Ascending aorta (tissue), 2 donors: ENCODE results near the gene SCD5. TPM values are rescaled to one million over a fixed set of nuclear protein-coding genes. Genes with fewer than 3 reads are reported as not detected.

Source experiments
- DNase-seq, 2 donors: peaks; one replicate each; pipeline ENCODE4 v3.0.0-alpha.2; 2019; ENCODE audit warnings: low spot score in 2 of 2
- H3K27ac ChIP-seq, 2 donors: fragments of 200-600 bp; sonication (generic); one replicate each; pipeline ENCODE4 v1.5.1; 2016 to 2017; ENCODE audit warnings: mild to moderate bottlenecking in 1 of 2
- H3K27me3 ChIP-seq: fragments of 200-600 bp; sonication (generic); one replicate; pipeline ENCODE4 v1.5.1; 2017
- H3K36me3 ChIP-seq, 2 donors: fragments of 200-600 bp; sonication (generic); one replicate each; pipeline ENCODE4 v1.5.1; 2016
- H3K4me1 ChIP-seq, 2 donors: fragments of 200-600 bp; sonication (generic); one replicate each; pipeline ENCODE4 v1.5.1; 2016 to 2017; ENCODE audit warnings: mild to moderate bottlenecking in 1 of 2
- H3K4me3 ChIP-seq, 2 donors: fragments of 200-600 bp; sonication (generic); one replicate each; pipeline ENCODE4 v1.5.1; 2016 to 2017; ENCODE audit warnings: mild to moderate bottlenecking in 1 of 2
- H3K9me3 ChIP-seq, 2 donors: fragments of 200-600 bp; sonication (generic); one replicate each; pipeline ENCODE4 v1.5.1; 2016
- intact Hi-C: fragments of 100-400 bp; cut with DNase I; formaldehyde crosslinking; loops from one replicate; pipeline ENCODE4 v1.15.1; 2023
- total RNA-seq: library from RNA; depleted of rRNA; stranded (reverse); fragments of >200 nt; gene quantifications from one replicate; pipeline ENCODE4 v1.1.0, GENCODE V29; 2016
- TF ChIP-seq, protein P1 (sequence below), 3 experiments: fragments of 200-600 bp in 2 of 3; fragments of 450-650 bp in 1 of 3; sonication (generic) in 2 of 3; IDR thresholded peaks; one replicate each; pipeline ENCODE4 v1.5.1; 2016 to 2019; ENCODE audit warnings: antibody characterized with exemption in 3 of 3, mild to moderate bottlenecking in 1 of 3, moderate library complexity in 1 of 3

SCD5 gene
- total RNA-seq, 1 donor from 2014 or later, result 28.0 TPM

DNA sequence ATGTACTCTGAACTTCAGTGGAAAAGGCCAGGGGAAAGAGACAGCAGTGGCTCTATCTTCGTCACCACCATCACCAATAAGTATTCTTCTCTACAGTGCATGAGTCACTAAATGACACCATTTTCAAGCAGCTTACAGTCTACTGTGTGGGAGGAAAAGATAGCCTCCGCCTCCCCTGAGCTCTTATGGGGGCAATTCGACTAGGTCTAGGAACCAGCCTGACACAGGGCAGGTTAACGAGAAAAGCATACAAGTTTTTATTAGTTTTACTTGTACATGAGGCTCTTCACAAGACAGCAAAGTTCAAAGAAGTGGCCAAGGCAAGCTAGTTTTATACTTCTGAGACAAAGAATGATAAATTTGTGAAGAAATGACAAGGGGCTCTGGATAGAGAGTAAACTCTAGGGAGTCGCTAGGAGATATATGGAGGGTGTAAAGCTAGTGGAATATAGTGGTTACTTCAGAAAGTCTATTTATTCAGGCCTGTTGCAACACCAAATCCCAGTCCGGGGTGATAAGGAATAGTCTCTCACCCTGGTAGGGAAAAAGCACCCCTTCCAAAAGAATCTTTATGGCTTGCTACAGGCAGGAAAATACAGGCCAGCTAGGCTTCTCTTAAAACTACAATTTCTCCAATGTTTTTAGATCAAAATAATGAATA is 49.7 kb downstream of the SCD5 start:
- no peaks in the 10 kb centered on the region for H3K36me3 ChIP-seq
- H3K27me3 ChIP-seq, result no peaks in the 10 kb centered on the region
- H3K9me3 ChIP-seq, result no peaks in the 10 kb centered on the region
- no peak overlapping the region for H3K27ac ChIP-seq
- TF ChIP-seq, protein P1, sequence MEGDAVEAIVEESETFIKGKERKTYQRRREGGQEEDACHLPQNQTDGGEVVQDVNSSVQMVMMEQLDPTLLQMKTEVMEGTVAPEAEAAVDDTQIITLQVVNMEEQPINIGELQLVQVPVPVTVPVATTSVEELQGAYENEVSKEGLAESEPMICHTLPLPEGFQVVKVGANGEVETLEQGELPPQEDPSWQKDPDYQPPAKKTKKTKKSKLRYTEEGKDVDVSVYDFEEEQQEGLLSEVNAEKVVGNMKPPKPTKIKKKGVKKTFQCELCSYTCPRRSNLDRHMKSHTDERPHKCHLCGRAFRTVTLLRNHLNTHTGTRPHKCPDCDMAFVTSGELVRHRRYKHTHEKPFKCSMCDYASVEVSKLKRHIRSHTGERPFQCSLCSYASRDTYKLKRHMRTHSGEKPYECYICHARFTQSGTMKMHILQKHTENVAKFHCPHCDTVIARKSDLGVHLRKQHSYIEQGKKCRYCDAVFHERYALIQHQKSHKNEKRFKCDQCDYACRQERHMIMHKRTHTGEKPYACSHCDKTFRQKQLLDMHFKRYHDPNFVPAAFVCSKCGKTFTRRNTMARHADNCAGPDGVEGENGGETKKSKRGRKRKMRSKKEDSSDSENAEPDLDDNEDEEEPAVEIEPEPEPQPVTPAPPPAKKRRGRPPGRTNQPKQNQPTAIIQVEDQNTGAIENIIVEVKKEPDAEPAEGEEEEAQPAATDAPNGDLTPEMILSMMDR (IDR thresholded peaks at IDR 0.05), result no peak
- intact Hi-C loops, result no loop called here
- H3K4me1 ChIP-seq, result peaks cover 0 to 9% of the 10 kb centered on the region in 2 donors
- DNase-seq, result peak in 1 of 2 donors; percentile 12
- H3K4me3 ChIP-seq, result no peak overlapping the region

DNA sequence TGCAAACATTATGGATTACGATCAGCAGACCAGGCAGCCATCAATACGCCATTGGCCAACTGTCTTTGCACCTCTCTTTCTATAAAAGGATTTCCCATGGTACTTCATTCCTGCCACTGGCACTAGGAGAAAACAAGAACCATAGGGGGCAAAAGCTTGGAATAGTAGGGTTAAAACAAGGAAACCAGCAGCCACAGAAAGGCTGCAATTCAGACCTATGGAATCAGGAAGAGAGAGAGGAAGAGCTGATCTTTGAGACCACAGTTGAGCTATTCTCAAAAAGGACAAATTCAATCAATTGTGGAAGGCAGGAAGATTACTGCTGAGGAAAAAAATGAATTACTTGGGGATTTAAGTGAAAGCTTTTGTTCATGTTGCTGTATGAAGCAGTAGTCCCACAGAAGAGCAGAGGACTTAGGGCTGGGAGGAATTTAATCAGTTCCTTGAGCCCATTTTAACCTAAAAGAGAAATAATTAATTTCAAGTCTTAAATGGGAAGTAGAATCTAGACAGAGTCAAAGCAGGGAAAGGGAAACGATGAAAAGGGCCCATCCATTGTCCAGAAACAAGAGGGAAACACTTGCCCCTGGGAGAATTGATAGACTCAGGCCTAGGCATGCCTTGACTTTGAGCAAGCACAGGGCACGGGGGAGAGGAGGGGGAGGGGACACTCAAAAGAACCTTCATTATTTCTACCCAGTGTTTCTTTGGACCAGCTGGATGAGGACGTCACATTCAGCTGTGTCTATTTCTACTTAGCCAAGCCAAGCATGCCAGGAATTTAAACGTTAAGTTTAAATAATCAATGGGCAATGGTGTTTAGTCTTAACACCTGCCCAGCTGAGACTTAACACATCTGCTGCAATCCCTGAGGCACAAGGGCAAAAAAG is 50.7 kb downstream of the SCD5 start:
- TF ChIP-seq, protein P1 (IDR thresholded peaks at IDR 0.05), result no peak
- H3K27ac ChIP-seq, result no peak overlapping the region
- intact Hi-C loops, result no loop called here
- peaks cover 0 to under 1% of the 10 kb centered on the region in 2 donors for H3K4me1 ChIP-seq
- H3K9me3 ChIP-seq, result no peaks in the 10 kb centered on the region
- H3K36me3 ChIP-seq, result no peaks in the 10 kb centered on the region
- H3K27me3 ChIP-seq, result no peaks in the 10 kb centered on the region
- DNase-seq, result no peak
- no peak overlapping the region for H3K4me3 ChIP-seq

DNA sequence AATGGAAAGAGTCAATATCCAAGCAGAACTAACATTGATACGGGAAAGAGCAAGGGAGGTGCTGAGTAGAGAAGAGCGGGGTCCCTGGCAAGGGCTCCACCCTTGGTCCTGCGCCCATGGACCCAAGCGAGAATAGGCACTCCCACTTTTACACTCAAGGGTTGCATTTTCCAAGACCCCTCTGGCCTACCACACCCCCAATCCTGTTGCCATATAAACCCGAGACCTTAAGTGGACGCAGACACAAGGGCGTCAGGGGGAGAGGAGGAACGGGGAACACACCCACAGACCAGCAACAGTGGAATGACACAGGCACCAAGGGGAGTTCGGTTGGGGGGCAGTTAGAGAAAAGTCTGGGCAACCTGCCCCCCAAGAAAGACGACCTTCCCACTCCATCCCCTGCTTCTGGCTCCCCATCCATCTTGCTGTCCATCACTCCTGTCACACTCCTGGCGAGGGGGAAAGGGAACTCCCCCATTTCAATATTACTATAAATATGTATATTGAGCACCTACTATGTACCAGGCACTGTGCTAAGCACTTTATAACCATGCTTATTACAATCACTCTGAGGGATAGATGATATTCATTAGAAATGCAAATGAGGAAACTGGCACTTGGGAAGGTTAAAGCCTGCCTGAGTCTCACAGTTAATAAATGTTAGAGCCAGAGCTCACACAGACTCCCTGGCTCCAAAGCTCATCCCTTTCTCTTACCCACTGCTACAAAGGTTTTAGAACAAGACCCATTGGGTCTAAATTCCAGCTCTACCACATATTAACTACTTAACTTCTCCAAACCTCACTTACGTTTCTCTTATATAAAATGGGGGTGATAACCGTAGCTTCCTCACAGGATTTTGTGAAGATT is 51.7 kb downstream of the SCD5 start:
- H3K27me3 ChIP-seq, result no peaks in the 10 kb centered on the region
- TF ChIP-seq, protein P1 (IDR thresholded peaks at IDR 0.05), result no peak
- H3K36me3 ChIP-seq, result no peaks in the 10 kb centered on the region
- no peaks in the 10 kb centered on the region for H3K9me3 ChIP-seq
- no peak overlapping the region for H3K4me3 ChIP-seq
- no peaks in the 10 kb centered on the region for H3K4me1 ChIP-seq
- DNase-seq, result no peak
- H3K27ac ChIP-seq, result no peak overlapping the region
- intact Hi-C loops, result no loop called here

DNA sequence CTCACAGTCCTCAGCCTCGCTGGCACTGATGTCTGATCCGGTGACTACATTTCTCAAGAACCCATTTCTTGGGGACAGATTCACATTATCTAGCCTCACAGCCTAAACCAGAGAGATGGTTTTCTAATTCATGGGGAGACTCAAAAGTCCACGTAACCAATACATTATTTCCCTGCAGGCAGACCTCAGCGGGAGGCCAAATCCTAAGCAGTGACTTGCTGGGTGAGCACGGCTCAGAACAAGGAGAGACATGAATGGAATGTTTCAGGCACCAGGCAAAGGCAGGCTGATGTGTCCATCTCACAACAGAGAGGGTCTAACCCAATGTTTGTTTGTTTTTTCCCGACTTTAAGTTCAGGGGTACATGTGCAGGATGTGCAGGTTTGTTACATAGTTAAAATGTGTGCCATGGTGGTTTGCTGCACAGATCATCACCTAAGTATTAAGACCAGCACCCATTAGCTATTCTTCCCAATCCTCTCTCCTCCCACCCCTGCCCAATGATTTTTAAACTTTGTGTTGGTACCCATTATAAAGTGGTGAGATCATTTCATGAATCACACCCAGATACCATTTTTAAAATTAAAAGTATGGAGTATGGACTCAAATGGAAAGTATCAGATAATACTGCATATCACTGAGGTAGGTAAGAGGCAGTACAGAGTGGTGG is 53.3 kb downstream of the SCD5 start:
- intact Hi-C loops, result no loop called here
- DNase-seq, result no peak
- TF ChIP-seq, protein P1 (IDR thresholded peaks at IDR 0.05), result no peak
- Histone ChIP-seq H3K36me3 (no peaks in the 10 kb centered on the region), H3K9me3 (no peaks in the 10 kb centered on the region), H3K4me3 (no peak overlapping the region), H3K4me1 (no peaks in the 10 kb centered on the region), H3K27me3 (no peaks in the 10 kb centered on the region), H3K27ac (no peak overlapping the region)
